Panc1 (cell line): ENCODE results near the gene RALA.

ENCODE experiments used
- CTCF ChIP-seq: fragments of 450-650 bp; IDR thresholded peaks from 2 replicates; pipeline ENCODE4 v1.5.1; 2017; ENCODE audit warnings: mild to moderate bottlenecking
- POLR2AphosphoS5 ChIP-seq: IDR thresholded peaks from 2 replicates; pipeline ENCODE4 v1.6.1; 2012; ENCODE audit warnings: mild to moderate bottlenecking, low read depth, low read length, moderate library complexity
- TCF7L2 ChIP-seq: IDR thresholded peaks from 2 replicates; pipeline ENCODE4 v1.6.1; 2011; ENCODE audit warnings: mild to moderate bottlenecking, low read depth, low read length, inconsistent platforms

- no peak for TF ChIP-seq CTCF
- TF ChIP-seq TCF7L2 = no peak
- TF ChIP-seq POLR2AphosphoS5 = no peak
Measured at GRCh38 chr7:39634478-39634805, 11.1 kb downstream of the RALA start.
